Naive thymus-derived CD4-positive, alpha-beta T cell (primary cell): ENCODE results near the gene MLC1. TPM values are rescaled to one million over a fixed set of nuclear protein-coding genes. Genes with fewer than 3 reads are reported as not detected.

ENCODE experiments used
- ATAC-seq: fragments of 150-1000 bp; cut with Tn5 transposase; 2 replicates; pipeline ENCODE4 v1.10.0; 2021; ENCODE audit warnings: mild to moderate bottlenecking, moderate library complexity
- CTCF ChIA-PET: fragments of 350-600 bp; sonication (Branson Sonifier 250); formaldehyde crosslinking; loops from one replicate; lab custom pipeline; 2021; ENCODE audit warnings: antibody characterized with exemption; lab: Charles Lee
- POLR2A ChIA-PET: fragments of 350-600 bp; sonication (Branson Sonifier 250); formaldehyde crosslinking; loops from one replicate; lab custom pipeline; 2021; ENCODE audit warnings: antibody characterized with exemption, inconsistent platforms; lab: Charles Lee
- DNase-seq, 9 donors: peaks; one replicate each; pipeline versions ENCODE4 v3.0.0 to v3.0.0-alpha.2; 2020 to 2022; ENCODE audit warnings: mixed read lengths in 1 of 9
- H3K27ac ChIP-seq: one replicate; pipeline ENCODE4 v1.7.0; 2013; ENCODE audit warnings: mild to moderate bottlenecking, low read depth, low read length, moderate library complexity
- H3K27me3 ChIP-seq, 2 donors: one replicate each; pipeline ENCODE4 v1.7.0; 2013; ENCODE audit warnings: low read length in 2 of 2, mild to moderate bottlenecking in 2 of 2, moderate library complexity in 2 of 2; ENCODE audit not compliant: control insufficient read depth in 2 of 2, insufficient read depth in 2 of 2
- H3K36me3 ChIP-seq, 3 experiments: 1 replicate in 2 of 3; 2 replicates in 1 of 3; pipeline ENCODE4 v1.7.0; 2013; ENCODE audit warnings: low read length in 3 of 3, mild to moderate bottlenecking in 3 of 3, moderate library complexity in 1 of 3; ENCODE audit not compliant: insufficient read depth in 3 of 3, control insufficient read depth in 2 of 3
- H3K4me1 ChIP-seq, 2 donors: one replicate each; pipeline ENCODE4 v1.7.0; 2013; ENCODE audit warnings: low read length in 2 of 2, mild to moderate bottlenecking in 2 of 2, moderate library complexity in 1 of 2; ENCODE audit not compliant: control insufficient read depth in 2 of 2, insufficient read depth in 2 of 2
- H3K4me3 ChIP-seq: 2 replicates; pipeline ENCODE4 v1.7.0; 2013; ENCODE audit warnings: mild to moderate bottlenecking, low read length
- H3K9me3 ChIP-seq, 3 experiments: 1 replicate in 2 of 3; 2 replicates in 1 of 3; pipeline ENCODE4 v1.7.0; 2013; ENCODE audit warnings: low read length in 3 of 3; ENCODE audit not compliant: control insufficient read depth in 2 of 3
- H3K27ac Mint-ChIP-seq, 9 donors: one replicate each; pipeline ENCODE4 v1.8.0; 2020 to 2022; ENCODE audit warnings: mixed read lengths in 9 of 9, mild to moderate bottlenecking in 8 of 9, moderate library complexity in 5 of 9, inconsistent platforms in 2 of 9
- H3K27me3 Mint-ChIP-seq, 5 donors: one replicate each; pipeline ENCODE4 v1.8.0; 2021 to 2022; ENCODE audit warnings: mixed read lengths in 5 of 5, mild to moderate bottlenecking in 1 of 5
- H3K36me3 Mint-ChIP-seq, 5 donors: one replicate each; pipeline ENCODE4 v1.8.0; 2020 to 2022; ENCODE audit warnings: mixed read lengths in 5 of 5, mild to moderate bottlenecking in 3 of 5, inconsistent platforms in 1 of 5
- H3K4me1 Mint-ChIP-seq, 7 donors: one replicate each; pipeline ENCODE4 v1.8.0; 2020 to 2022; ENCODE audit warnings: mixed read lengths in 7 of 7, mild to moderate bottlenecking in 3 of 7, inconsistent platforms in 1 of 7
- H3K4me3 Mint-ChIP-seq, 10 donors: one replicate each; pipeline ENCODE4 v1.8.0; 2020 to 2022; ENCODE audit warnings: mild to moderate bottlenecking in 10 of 10, mixed read lengths in 10 of 10, moderate library complexity in 6 of 10, inconsistent platforms in 2 of 10
- H3K9me3 Mint-ChIP-seq, 11 donors: one replicate each; pipeline ENCODE4 v1.8.0; 2020 to 2022; ENCODE audit warnings: mixed read lengths in 11 of 11, mild to moderate bottlenecking in 4 of 11, inconsistent platforms in 1 of 11, moderate library complexity in 1 of 11
- intact Hi-C, 2 donors: fragments of 100-400 bp; cut with micrococcal nuclease; formaldehyde crosslinking; loops; one replicate each; pipeline ENCODE4 v1.15.1; 2023
- polyA plus RNA-seq, 2 donors: library from polyadenylated mRNA; unstranded; fragments of 300-500 nt; fragmentation: Illumina TruSeq; gene quantifications; one replicate each; pipeline ENCODE4 v1.2.3, GENCODE V29; 2021
- total RNA-seq, 6 experiments: library from RNA in 5 of 6; stranded (reverse) in 5 of 6; gene quantifications; 1 replicate in 5 of 6; 2 replicates in 1 of 6; pipeline ENCODE4 v1.2.3 and lab custom pipeline; 2021 to 2026

The MLC1 gene
- total and polyA plus RNA-seq, 7 experiments from 2014 or later = 0.08 to 7.2 (median 0.48) TPM; not detected in 2

DNA sequence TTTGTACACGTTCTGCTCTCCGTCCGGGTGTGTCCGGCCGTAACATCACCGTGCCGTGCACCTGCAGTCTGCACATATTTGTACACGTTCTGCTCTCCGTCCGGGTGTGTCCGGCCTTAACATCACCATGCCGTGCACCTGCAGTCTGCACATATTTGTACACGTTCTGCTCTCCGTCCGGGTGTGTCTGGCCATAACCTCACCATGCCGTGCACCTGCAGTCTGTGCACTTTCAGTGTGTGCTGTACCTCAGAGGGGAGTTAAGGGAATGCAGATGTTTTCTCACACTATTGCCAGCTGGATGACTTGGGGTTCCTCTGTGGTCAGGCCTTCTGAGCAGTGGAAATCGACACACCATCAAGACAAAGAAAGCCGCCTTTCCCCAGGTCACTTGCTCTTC is 31.4 kb downstream of the MLC1 start:
- H3K36me3 Mint-ChIP-seq = peaks cover 0 to 4% (median 0%) of the 10 kb centered on the region in 5 donors
- H3K4me3 ChIP-seq = no peak overlapping the region
- ChIA-PET CTCF (no interaction called here), POLR2A (no interaction called here)
- H3K4me1 Mint-ChIP-seq = peaks cover 0 to 4% (median 0%) of the 10 kb centered on the region in 7 donors
- peaks cover 0 to 28% (median 20%) of the 10 kb centered on the region in 5 donors for H3K27me3 Mint-ChIP-seq
- no peak overlapping the region for H3K27ac ChIP-seq
- no peak overlapping the region for H3K4me3 Mint-ChIP-seq
- no peaks in the 10 kb centered on the region for H3K9me3 ChIP-seq
- no peaks in the 10 kb centered on the region for H3K4me1 ChIP-seq
- H3K27ac Mint-ChIP-seq = no peak overlapping the region
- intact Hi-C loops = no loop called here
- no peak for DNase-seq
- no peaks in the 10 kb centered on the region for H3K36me3 ChIP-seq
- peaks cover 0 to 3% of the 10 kb centered on the region in 2 donors for H3K27me3 ChIP-seq
- H3K9me3 Mint-ChIP-seq = peaks cover 0 to 19% (median 4%) of the 10 kb centered on the region in 11 donors
- ATAC-seq = no peak

DNA sequence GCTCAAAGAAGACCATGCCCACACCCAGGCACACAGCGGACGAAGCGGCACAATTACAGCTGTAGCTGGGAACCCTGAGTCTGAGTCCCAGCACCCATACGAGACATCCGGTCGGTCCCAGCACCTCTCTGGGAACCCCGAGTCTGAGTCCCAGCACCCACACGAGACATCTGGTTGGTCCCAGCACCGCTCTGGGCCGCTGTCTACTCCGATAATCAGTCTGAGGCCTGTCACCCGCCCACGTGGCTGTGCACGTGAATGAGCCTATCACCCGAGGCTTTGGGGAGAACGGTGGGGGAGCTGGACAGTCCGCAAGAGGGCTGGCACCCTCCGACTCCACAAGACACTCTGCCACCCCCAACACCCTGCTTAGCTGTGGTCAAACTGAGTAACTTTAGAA is 33.3 kb downstream of the MLC1 start:
- H3K9me3 Mint-ChIP-seq = peaks cover 0 to 19% (median 4%) of the 10 kb centered on the region in 11 donors
- H3K27ac Mint-ChIP-seq = no peak overlapping the region
- intact Hi-C loops = no loop called here
- peaks cover 0 to 23% (median 13%) of the 10 kb centered on the region in 5 donors for H3K27me3 Mint-ChIP-seq
- Histone ChIP-seq H3K36me3 (no peaks in the 10 kb centered on the region), H3K27ac (no peak overlapping the region), H3K27me3 (no peaks in the 10 kb centered on the region), H3K4me1 (no peaks in the 10 kb centered on the region), H3K4me3 (no peak overlapping the region), H3K9me3 (no peaks in the 10 kb centered on the region)
- ChIA-PET CTCF (interaction anchor here (0.6 kb wide), 1 partner anchor 11 kb away, joined by 3 read pairs; no protein-coding TSS in a partner anchor), POLR2A (no interaction called here)
- H3K4me1 Mint-ChIP-seq = no peaks in the 10 kb centered on the region
- peaks cover 0 to 4% (median 0%) of the 10 kb centered on the region in 5 donors for H3K36me3 Mint-ChIP-seq
- no peak for ATAC-seq
- H3K4me3 Mint-ChIP-seq = no peak overlapping the region
- no peak for DNase-seq

DNA sequence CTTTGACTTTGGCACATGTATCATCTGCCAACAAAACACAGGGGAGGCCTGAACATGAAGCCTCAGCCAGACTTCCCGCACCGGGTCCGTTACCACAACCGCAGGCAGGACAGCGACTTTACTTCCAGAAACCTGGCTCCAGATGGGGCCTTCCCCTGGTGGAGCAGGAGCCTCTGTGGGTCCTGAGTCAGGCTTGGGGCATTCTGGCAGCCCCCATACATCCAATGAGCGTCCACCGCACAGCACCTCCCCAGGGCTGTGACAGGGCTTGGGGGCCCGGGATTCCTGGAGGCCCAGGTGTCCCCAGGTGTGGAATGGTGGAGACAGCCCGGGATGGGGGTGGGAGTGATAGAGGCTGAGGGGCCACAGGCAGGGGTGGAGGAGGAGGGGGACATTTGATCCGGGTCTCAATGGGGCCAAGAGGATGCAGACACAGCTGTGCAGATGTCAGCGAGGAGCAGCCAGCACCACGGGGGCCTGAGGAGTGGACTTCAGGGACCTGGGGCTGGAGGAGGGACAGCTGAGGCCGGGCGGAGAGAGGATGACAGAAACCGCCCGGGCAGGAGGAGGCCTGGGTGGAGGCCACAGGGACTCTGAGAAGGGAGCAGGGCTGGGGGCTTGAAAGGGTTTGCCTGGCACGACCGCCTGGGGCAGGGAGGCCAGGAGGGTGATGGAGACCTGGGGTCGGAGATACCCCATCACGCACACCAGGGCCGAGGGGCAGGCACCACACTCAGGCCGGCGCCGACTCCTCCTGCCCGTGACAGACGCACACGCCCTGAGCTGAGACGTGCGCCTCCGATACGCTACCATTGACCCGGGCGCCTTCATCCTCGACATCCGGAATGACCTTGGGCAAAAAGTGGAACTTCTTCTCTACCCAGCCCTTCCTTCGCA is 35.7 kb downstream of the MLC1 start:
- Mint-ChIP-seq H3K4me1 (peaks cover 0 to 4% (median 3%) of the 10 kb centered on the region in 7 donors), H3K4me3 (no peak overlapping the region), H3K27me3 (peaks cover 0 to 13% (median 6%) of the 10 kb centered on the region in 5 donors), H3K9me3 (peaks cover 0 to 19% (median 4%) of the 10 kb centered on the region in 11 donors), H3K36me3 (peaks cover 0 to 4% (median 0%) of the 10 kb centered on the region in 5 donors), H3K27ac (no peak overlapping the region)
- Histone ChIP-seq H3K27me3 (no peaks in the 10 kb centered on the region), H3K4me3 (no peak overlapping the region), H3K9me3 (no peaks in the 10 kb centered on the region), H3K4me1 (no peaks in the 10 kb centered on the region), H3K27ac (no peak overlapping the region), H3K36me3 (no peaks in the 10 kb centered on the region)
- ChIA-PET POLR2A (no interaction called here), CTCF (no interaction called here)
- intact Hi-C loops = no loop called here
- ATAC-seq = no peak
- DNase-seq = no peak

DNA sequence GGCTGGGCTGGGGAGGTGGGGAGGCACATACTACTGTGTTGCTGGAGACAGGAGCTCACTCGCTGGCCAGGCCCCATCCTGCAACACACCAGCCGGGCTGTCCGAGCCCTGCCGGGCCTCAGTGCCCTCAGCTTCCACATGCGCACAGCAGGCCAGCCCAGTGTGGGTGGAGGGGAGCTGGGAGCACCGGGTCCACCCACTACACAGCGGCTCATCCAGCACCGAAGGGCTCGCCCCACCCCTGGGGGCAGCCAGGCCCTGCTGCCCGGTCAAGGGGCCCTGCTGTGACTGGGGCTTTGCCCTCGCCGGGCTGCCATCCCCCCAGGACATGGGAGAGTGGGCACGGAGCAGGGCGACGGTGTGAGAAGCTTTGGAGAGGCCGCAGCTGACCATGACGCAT is 36.4 kb downstream of the MLC1 start:
- no peaks in the 10 kb centered on the region for H3K36me3 ChIP-seq
- ATAC-seq (no peak), DNase-seq (no peak)
- no peak overlapping the region for H3K4me3 Mint-ChIP-seq
- intact Hi-C loops = no loop called here
- peaks cover 0 to 2% (median 0%) of the 10 kb centered on the region in 5 donors for H3K36me3 Mint-ChIP-seq
- H3K4me3 ChIP-seq = no peak overlapping the region
- H3K9me3 Mint-ChIP-seq = peaks cover 0 to 15% (median 1%) of the 10 kb centered on the region in 11 donors
- peaks cover 0 to 7% (median 5%) of the 10 kb centered on the region in 7 donors for H3K4me1 Mint-ChIP-seq
- H3K27ac ChIP-seq = no peak overlapping the region
- H3K9me3 ChIP-seq = no peaks in the 10 kb centered on the region
- H3K27me3 Mint-ChIP-seq = peaks cover 0 to 10% (median 7%) of the 10 kb centered on the region in 5 donors
- H3K4me1 ChIP-seq = no peaks in the 10 kb centered on the region
- POLR2A ChIA-PET = no interaction called here
- no peak overlapping the region for H3K27ac Mint-ChIP-seq
- no peaks in the 10 kb centered on the region for H3K27me3 ChIP-seq
- CTCF ChIA-PET = no interaction called here

DNA sequence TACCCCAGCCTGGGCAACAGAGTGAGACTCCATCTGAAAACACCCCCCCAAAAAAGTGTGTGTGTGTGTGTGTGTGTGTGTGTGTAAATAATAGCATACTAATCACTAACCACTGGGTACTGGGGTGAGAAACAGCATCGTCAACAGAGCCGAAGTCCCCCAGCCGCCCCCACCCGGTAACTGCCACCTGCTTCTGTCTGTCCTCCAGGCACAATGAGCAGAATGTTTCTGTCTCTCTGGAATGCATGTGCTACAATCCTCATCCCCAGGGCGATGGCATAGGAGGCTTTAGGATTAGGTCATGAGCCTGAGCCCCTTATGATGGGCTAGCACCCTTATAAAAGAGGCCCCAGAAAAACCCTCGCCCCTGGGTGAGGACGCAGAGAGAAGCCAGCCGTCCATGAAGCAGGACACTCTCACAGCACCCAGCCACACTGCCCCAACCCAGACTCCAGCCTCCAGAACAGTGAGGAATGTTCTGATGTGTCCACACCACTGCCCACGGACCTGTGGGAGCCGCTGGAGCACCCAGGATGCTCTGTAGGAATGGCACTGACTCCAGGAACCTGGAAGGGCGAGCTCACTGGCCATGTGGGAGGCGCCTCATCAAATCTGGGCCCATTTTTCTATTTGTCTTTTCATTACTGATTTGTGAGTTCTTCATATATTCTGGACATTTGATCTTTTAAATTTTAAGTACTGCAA is 37.0 kb downstream of the MLC1 start:
- intact Hi-C loops = no loop called here
- Mint-ChIP-seq H3K4me3 (no peak overlapping the region), H3K27me3 (peaks cover 5 to 13% (median 10%) of the 10 kb centered on the region in 5 donors), H3K36me3 (peaks cover 0 to 3% (median 0%) of the 10 kb centered on the region in 5 donors), H3K9me3 (peaks cover 0 to 10% (median 0%) of the 10 kb centered on the region in 11 donors), H3K27ac (no peak overlapping the region), H3K4me1 (peaks cover 0 to 13% (median 11%) of the 10 kb centered on the region in 7 donors)
- no peak for ATAC-seq
- no peak overlapping the region for H3K27ac ChIP-seq
- ChIA-PET CTCF (no interaction called here), POLR2A (interaction anchor here (1.0 kb wide), 1 partner anchor 13 kb away, joined by 4 read pairs; no protein-coding TSS in a partner anchor)
- no peaks in the 10 kb centered on the region for H3K27me3 ChIP-seq
- no peaks in the 10 kb centered on the region for H3K36me3 ChIP-seq
- no peak overlapping the region for H3K4me3 ChIP-seq
- no peak for DNase-seq
- no peaks in the 10 kb centered on the region for H3K4me1 ChIP-seq
- no peaks in the 10 kb centered on the region for H3K9me3 ChIP-seq

DNA sequence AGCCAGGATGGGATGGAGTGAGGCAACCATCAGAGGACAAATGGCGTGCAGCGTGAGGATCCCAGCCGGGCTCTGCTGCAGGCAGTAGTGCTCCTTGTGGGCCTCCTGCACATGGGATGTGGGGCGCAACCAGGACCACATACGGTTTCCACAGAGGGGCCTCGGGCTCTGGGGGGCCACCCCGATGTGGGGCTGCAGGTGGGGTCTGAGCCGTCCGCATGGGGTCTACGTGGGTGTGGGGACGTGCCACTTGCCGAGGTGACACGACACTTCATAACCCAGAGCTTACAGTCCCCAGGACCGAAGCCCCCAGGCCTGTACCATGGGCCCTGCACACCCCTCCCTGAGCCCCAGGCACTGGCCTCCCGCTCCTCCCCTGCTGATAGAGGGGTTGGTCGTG is 37.9 kb downstream of the MLC1 start:
- ChIA-PET CTCF (no interaction called here), POLR2A (interaction anchor here (1.0 kb wide), 1 partner anchor 12 kb away, joined by 4 read pairs; no protein-coding TSS in a partner anchor)
- Histone ChIP-seq H3K4me3 (no peak overlapping the region), H3K36me3 (no peaks in the 10 kb centered on the region), H3K9me3 (no peaks in the 10 kb centered on the region), H3K27me3 (no peaks in the 10 kb centered on the region), H3K27ac (no peak overlapping the region), H3K4me1 (no peaks in the 10 kb centered on the region)
- no peak for ATAC-seq
- Mint-ChIP-seq H3K36me3 (peaks cover 0 to 3% (median 0%) of the 10 kb centered on the region in 5 donors), H3K4me3 (no peak overlapping the region), H3K4me1 (peaks cover 0 to 16% (median 11%) of the 10 kb centered on the region in 7 donors), H3K27ac (no peak overlapping the region), H3K27me3 (peaks cover 13 to 22% (median 16%) of the 10 kb centered on the region in 5 donors), H3K9me3 (peaks cover 0 to 3% (median 0%) of the 10 kb centered on the region in 11 donors)
- no peak for DNase-seq
- intact Hi-C loops = no loop called here
